IMR-90 (cell line): ENCODE data around the gene MYL10. TPM values are rescaled to one million over a fixed set of nuclear protein-coding genes. Genes with fewer than 3 reads are reported as not detected.

Source experiments
- ATAC-seq: fragments of 200-7000 bp; cut with Tn5 transposase; 2 replicates; pipeline ENCODE4 v1.9.1; 2020; ENCODE audit warnings: low read depth, mild to moderate bottlenecking, moderate library complexity
- BruUV-seq: library from RNA; stranded (reverse); fragments of 400-500 nt; replicated peaks from 2 replicates; lab custom pipeline; 2021; lab: Mats Ljungman, UMichigan
- CTCF ChIA-PET: fragments of 300-600 bp; formaldehyde crosslinking; extraction: SDS; loops from one replicate; lab custom pipeline; 2021; ENCODE audit warnings: antibody characterized with exemption; lab: Yijun Ruan, JAX
- POLR2A ChIA-PET: fragments of 300-600 bp; sonication (Branson Sonifier 250); formaldehyde crosslinking; loops from one replicate; lab custom pipeline; 2022; ENCODE audit warnings: antibody characterized with exemption; ENCODE audit not compliant: unreplicated experiment; lab: Charles Lee
- DNase-seq: peaks from one replicate; pipeline ENCODE4 v3.0.0; 2013
- H2AFZ ChIP-seq: replicated peaks from 2 replicates; pipeline ENCODE3; 2013; ENCODE audit warnings: low read length, mild to moderate bottlenecking; ENCODE audit not compliant: poor library complexity
- H2AK5ac ChIP-seq: 2 replicates; pipeline ENCODE4 v1.6.1; 2013; ENCODE audit warnings: low read depth, low read length, inconsistent platforms
- H2AK9ac ChIP-seq: replicated peaks from 2 replicates; pipeline ENCODE3; 2013; ENCODE audit warnings: mild to moderate bottlenecking, low read depth, low read length, moderate library complexity; ENCODE audit not compliant: poor library complexity
- H2BK120ac ChIP-seq: 2 replicates; pipeline ENCODE4 v1.6.1; 2013; ENCODE audit warnings: low read depth, low read length, inconsistent platforms
- H2BK15ac ChIP-seq: 3 replicates; pipeline ENCODE4 v1.6.1; 2013; ENCODE audit warnings: low read depth, low read length, inconsistent platforms
- H2BK20ac ChIP-seq: 2 replicates; pipeline ENCODE4 v1.6.1; 2013; ENCODE audit warnings: low read depth, mild to moderate bottlenecking, inconsistent platforms, low read length, moderate library complexity
- H2BK5ac ChIP-seq: 2 replicates; pipeline ENCODE4 v1.6.1; 2013; ENCODE audit warnings: mild to moderate bottlenecking, low read depth, low read length, inconsistent platforms; ENCODE audit not compliant: poor library complexity, severe bottlenecking
- H3K14ac ChIP-seq: replicated peaks from 2 replicates; pipeline ENCODE4 v1.6.1; 2013; ENCODE audit warnings: low read depth, low read length, inconsistent platforms
- H3K18ac ChIP-seq: 2 replicates; pipeline ENCODE4 v1.6.1; 2013; ENCODE audit warnings: low read depth, low read length, control low read depth
- H3K23ac ChIP-seq: 2 replicates; pipeline ENCODE4 v1.6.1; 2013; ENCODE audit warnings: low read depth, low read length, inconsistent platforms
- H3K27ac ChIP-seq: 2 replicates; pipeline ENCODE4 v1.5.1; 2013; ENCODE audit warnings: mild to moderate bottlenecking, control low read depth, low read length; ENCODE audit not compliant: insufficient read depth
- H3K27me3 ChIP-seq: 2 replicates; pipeline ENCODE4 v1.6.1; 2013; ENCODE audit warnings: low read length; ENCODE audit not compliant: control insufficient read depth, insufficient read depth
- H3K36me3 ChIP-seq: 2 replicates; pipeline ENCODE4 v1.6.1; 2013; ENCODE audit warnings: low read length, mixed read lengths; ENCODE audit not compliant: control insufficient read depth, insufficient read depth
- H3K4ac ChIP-seq: 2 replicates; pipeline ENCODE4 v1.6.1; 2013; ENCODE audit warnings: low read depth, low read length, inconsistent platforms
- H3K4me1 ChIP-seq: 2 replicates; pipeline ENCODE4 v1.6.1; 2013; ENCODE audit warnings: low read length, mixed read lengths; ENCODE audit not compliant: control insufficient read depth, insufficient read depth
- H3K4me2 ChIP-seq: 2 replicates; pipeline ENCODE4 v1.6.1; 2013; ENCODE audit warnings: low read depth, mild to moderate bottlenecking, control low read depth, low read length, moderate library complexity
- H3K4me3 ChIP-seq: 2 replicates; pipeline ENCODE4 v1.5.1; 2013; ENCODE audit warnings: low read depth, mild to moderate bottlenecking, control low read depth, low read length, moderate library complexity; ENCODE audit not compliant: insufficient read depth
- H3K56ac ChIP-seq: 2 replicates; pipeline ENCODE4 v1.6.1; 2013; ENCODE audit warnings: low read length, inconsistent platforms; ENCODE audit not compliant: insufficient read depth; ENCODE audit errors: extremely low read depth
- H3K79me1 ChIP-seq, 2 experiments: 2 replicates each; pipeline ENCODE4 v1.6.1; 2013; ENCODE audit warnings: low read length in 2 of 2, inconsistent platforms in 1 of 2, low read depth in 1 of 2
- H3K9ac ChIP-seq: 2 replicates; pipeline ENCODE4 v1.6.1; 2013; ENCODE audit warnings: low read depth, low read length, control low read depth
- H3K9me1 ChIP-seq: 2 replicates; pipeline ENCODE4 v1.6.1; 2013; ENCODE audit warnings: low read length, inconsistent platforms; ENCODE audit not compliant: insufficient read depth
- H3K9me3 ChIP-seq: 2 replicates; pipeline ENCODE4 v1.6.1; 2013; ENCODE audit warnings: low read length; ENCODE audit not compliant: control insufficient read depth, insufficient read depth
- H4K20me1 ChIP-seq: 2 replicates; pipeline ENCODE4 v1.6.1; 2013; ENCODE audit warnings: low read length, inconsistent platforms; ENCODE audit not compliant: insufficient read depth
- H4K5ac ChIP-seq: 2 replicates; pipeline ENCODE4 v1.6.1; 2013; ENCODE audit warnings: mild to moderate bottlenecking, low read depth, low read length, control low read depth
- H4K8ac ChIP-seq, 2 experiments: 2 replicates each; pipeline ENCODE4 v1.6.1; 2013; ENCODE audit warnings: low read depth in 2 of 2, low read length in 2 of 2, control low read depth in 1 of 2, inconsistent platforms in 1 of 2
- H4K91ac ChIP-seq: 2 replicates; pipeline ENCODE4 v1.6.1; 2013; ENCODE audit warnings: low read depth, low read length, inconsistent platforms; ENCODE audit not compliant: insufficient read depth
- CEBPB ChIP-seq: IDR thresholded peaks from 2 replicates; pipeline ENCODE4 v1.6.1; 2012; ENCODE audit warnings: low read depth, low read length, improper control_type of control experiment
- CHD1 ChIP-seq: IDR thresholded peaks from 2 replicates; pipeline ENCODE4 v1.6.1; 2012; ENCODE audit warnings: low read depth, low read length, improper control_type of control experiment
- FOS ChIP-seq: fragments of 150-350 bp; IDR thresholded peaks from 2 replicates; pipeline ENCODE4 v1.6.1; 2016; ENCODE audit warnings: low read depth, low read length
- MAZ ChIP-seq: IDR thresholded peaks from 2 replicates; pipeline ENCODE4 v1.6.1; 2012; ENCODE audit warnings: low read depth, mild to moderate bottlenecking, low read length, improper control_type of control experiment, moderate library complexity, borderline replicate concordance
- MXI1 ChIP-seq: IDR thresholded peaks from 2 replicates; pipeline ENCODE4 v1.6.1; 2012; ENCODE audit warnings: low read depth, mild to moderate bottlenecking, low read length, moderate library complexity, borderline replicate concordance
- NFE2L2 ChIP-seq: fragments of 150-350 bp; IDR thresholded peaks from 2 replicates; pipeline ENCODE4 v1.6.1; 2016; ENCODE audit warnings: low read depth, mild to moderate bottlenecking, low read length
- POLR2A ChIP-seq: IDR thresholded peaks from 2 replicates; pipeline ENCODE4 v1.6.1; 2012; ENCODE audit warnings: mild to moderate bottlenecking, low read depth, low read length
- RAD21 ChIP-seq: IDR thresholded peaks from 2 replicates; pipeline ENCODE4 v1.6.1; 2012; ENCODE audit warnings: low read length, improper control_type of control experiment
- RCOR1 ChIP-seq: IDR thresholded peaks from 2 replicates; pipeline ENCODE4 v1.6.1; 2012; ENCODE audit warnings: mild to moderate bottlenecking, low read length, improper control_type of control experiment; ENCODE audit not compliant: insufficient replicate concordance
- RFX5 ChIP-seq: IDR thresholded peaks from 2 replicates; pipeline ENCODE4 v1.8.0; 2012; ENCODE audit warnings: low read depth, mild to moderate bottlenecking, low read length, moderate library complexity
- SMC3 ChIP-seq: fragments of 150-350 bp; IDR thresholded peaks from 2 replicates; pipeline ENCODE4 v1.6.1; 2016; ENCODE audit warnings: low read depth, mild to moderate bottlenecking, antibody characterized with exemption, low read length, moderate library complexity
- WGBS, 2 experiments: methylation state at CpG; one replicate each; pipeline versions ENCODE4 v1.1.5 to v1.1.7; 2013; ENCODE audit warnings: missing lambda C conversion rate in 2 of 2; ENCODE audit not compliant: insufficient read length in 1 of 2; ENCODE audit errors: extremely low coverage in 2 of 2; 5-methylcytosine and 5-hydroxymethylcytosine counted together
- dilution Hi-C: fragments of 300-500 bp; cut with HindIII; formaldehyde crosslinking; loops from one replicate; pipeline ENCODE4 v1.14.3; 2018; ENCODE audit warnings: low sequenced_read_pairs; ENCODE audit not compliant: unreplicated experiment
- in situ Hi-C: fragments of 300-500 bp; cut with MboI; formaldehyde crosslinking; loops from 3 replicates; pipeline ENCODE4 v1.14.3; 2019; ENCODE audit warnings: low sequenced_read_pairs, inconsistent platforms, mixed read lengths
- intact Hi-C: fragments of 100-400 bp; cut with micrococcal nuclease; formaldehyde crosslinking; loops from 2 replicates; pipeline ENCODE4 v1.10.0; 2022
- polyA plus RNA-seq, 3 experiments: library from polyadenylated mRNA; depleted of rRNA; stranded (reverse); fragments of >200 nt; gene quantifications; 2 replicates each; pipeline ENCODE4 v1.2.3, GENCODE V29; 2012; ENCODE audit warnings: low replicate concordance in 1 of 3
- total RNA-seq: library from RNA; depleted of rRNA; stranded (reverse); fragments of >200 nt; gene quantifications from 2 replicates; pipeline ENCODE4 v1.2.3, GENCODE V29; 2012
- TF ChIP-seq, protein P1 (sequence below): fragments of 150-350 bp; IDR thresholded peaks from 2 replicates; pipeline ENCODE4 v1.6.1; 2017; ENCODE audit warnings: mild to moderate bottlenecking, antibody characterized with exemption, low read length, low read depth
- TF ChIP-seq, protein P2 (sequence below): conservative IDR thresholded peaks from 2 replicates; pipeline ENCODE4 v1.5.1; 2012; ENCODE audit warnings: mild to moderate bottlenecking, low read depth, low read length, improper control_type of control experiment
- TF ChIP-seq, protein P3 (sequence below): fragments of 150-350 bp; IDR thresholded peaks from 2 replicates; pipeline ENCODE4 v1.6.1; 2016; ENCODE audit warnings: low read depth, mild to moderate bottlenecking, low read length, moderate library complexity, borderline replicate concordance

MYL10 gene
- total and polyA plus RNA-seq, 2 of the 4 experiments (the other 2 are of a cell fraction) = not detected

DNA sequence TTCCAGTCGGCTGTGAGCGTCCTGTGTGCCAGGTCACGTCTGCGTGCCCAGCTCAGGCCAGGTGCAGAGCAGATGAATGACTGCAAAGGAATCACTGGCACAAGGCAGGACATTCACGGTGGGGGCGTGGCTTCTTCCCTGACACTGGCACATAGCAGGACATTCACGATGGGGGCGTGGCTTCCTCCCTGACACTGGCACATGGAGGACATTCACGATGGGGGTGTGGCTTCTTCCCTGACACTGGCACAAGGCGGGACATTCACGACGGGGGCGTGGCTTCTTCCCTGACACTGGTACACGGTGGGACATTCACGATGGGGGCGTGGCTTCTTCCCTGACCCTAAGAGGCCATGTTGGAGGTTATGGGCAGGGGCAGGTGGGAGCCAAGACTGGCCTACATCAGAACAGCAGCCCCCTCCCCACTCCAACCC, 64.3 kb downstream of the MYL10 start:
- Histone ChIP-seq H3K4ac (no peak overlapping the region), H3K79me1 (no peaks in the 10 kb centered on the region), H3K18ac (no peak overlapping the region), H2AK5ac (no peak overlapping the region), H4K20me1 (no peaks in the 10 kb centered on the region), H2AFZ (no peak overlapping the region), H3K9ac (no peak overlapping the region), H2BK20ac (no peak overlapping the region), H3K14ac (no peak overlapping the region), H4K8ac (no peak overlapping the region), H4K91ac (no peak overlapping the region), H2AK9ac (no peak overlapping the region), H3K9me1 (no peaks in the 10 kb centered on the region), H3K4me2 (no peak overlapping the region), H3K9me3 (peaks cover 2% of the 10 kb centered on the region; the same call in 1 of the 2 replicates), H4K5ac (no peak overlapping the region), H3K27me3 (peaks cover 52% of the 10 kb centered on the region), H3K4me1 (no peaks in the 10 kb centered on the region), H3K23ac (no peak overlapping the region), H3K27ac (no peak overlapping the region), H3K4me3 (no peak overlapping the region), H3K36me3 (no peaks in the 10 kb centered on the region), H2BK5ac (no peak overlapping the region), H2BK120ac (no peak overlapping the region), H2BK15ac (no peak overlapping the region), H3K56ac (no peak overlapping the region)
- TF ChIP-seq RFX5 = no peak
- no peak for TF ChIP-seq POLR2A
- TF ChIP-seq, protein P1, sequence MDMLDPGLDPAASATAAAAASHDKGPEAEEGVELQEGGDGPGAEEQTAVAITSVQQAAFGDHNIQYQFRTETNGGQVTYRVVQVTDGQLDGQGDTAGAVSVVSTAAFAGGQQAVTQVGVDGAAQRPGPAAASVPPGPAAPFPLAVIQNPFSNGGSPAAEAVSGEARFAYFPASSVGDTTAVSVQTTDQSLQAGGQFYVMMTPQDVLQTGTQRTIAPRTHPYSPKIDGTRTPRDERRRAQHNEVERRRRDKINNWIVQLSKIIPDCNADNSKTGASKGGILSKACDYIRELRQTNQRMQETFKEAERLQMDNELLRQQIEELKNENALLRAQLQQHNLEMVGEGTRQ = no peak
- TF ChIP-seq, protein P2, sequence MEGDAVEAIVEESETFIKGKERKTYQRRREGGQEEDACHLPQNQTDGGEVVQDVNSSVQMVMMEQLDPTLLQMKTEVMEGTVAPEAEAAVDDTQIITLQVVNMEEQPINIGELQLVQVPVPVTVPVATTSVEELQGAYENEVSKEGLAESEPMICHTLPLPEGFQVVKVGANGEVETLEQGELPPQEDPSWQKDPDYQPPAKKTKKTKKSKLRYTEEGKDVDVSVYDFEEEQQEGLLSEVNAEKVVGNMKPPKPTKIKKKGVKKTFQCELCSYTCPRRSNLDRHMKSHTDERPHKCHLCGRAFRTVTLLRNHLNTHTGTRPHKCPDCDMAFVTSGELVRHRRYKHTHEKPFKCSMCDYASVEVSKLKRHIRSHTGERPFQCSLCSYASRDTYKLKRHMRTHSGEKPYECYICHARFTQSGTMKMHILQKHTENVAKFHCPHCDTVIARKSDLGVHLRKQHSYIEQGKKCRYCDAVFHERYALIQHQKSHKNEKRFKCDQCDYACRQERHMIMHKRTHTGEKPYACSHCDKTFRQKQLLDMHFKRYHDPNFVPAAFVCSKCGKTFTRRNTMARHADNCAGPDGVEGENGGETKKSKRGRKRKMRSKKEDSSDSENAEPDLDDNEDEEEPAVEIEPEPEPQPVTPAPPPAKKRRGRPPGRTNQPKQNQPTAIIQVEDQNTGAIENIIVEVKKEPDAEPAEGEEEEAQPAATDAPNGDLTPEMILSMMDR = no peak
- TF ChIP-seq NFE2L2 = no peak
- TF ChIP-seq FOS = no peak
- TF ChIP-seq MXI1 = no peak
- TF ChIP-seq CEBPB = no peak
- TF ChIP-seq SMC3 = no peak
- TF ChIP-seq MAZ = no peak
- no peak for TF ChIP-seq RAD21
- no peak for TF ChIP-seq CHD1
- TF ChIP-seq RCOR1 = no peak
- TF ChIP-seq, protein P3, sequence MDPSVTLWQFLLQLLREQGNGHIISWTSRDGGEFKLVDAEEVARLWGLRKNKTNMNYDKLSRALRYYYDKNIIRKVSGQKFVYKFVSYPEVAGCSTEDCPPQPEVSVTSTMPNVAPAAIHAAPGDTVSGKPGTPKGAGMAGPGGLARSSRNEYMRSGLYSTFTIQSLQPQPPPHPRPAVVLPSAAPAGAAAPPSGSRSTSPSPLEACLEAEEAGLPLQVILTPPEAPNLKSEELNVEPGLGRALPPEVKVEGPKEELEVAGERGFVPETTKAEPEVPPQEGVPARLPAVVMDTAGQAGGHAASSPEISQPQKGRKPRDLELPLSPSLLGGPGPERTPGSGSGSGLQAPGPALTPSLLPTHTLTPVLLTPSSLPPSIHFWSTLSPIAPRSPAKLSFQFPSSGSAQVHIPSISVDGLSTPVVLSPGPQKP = no peak
- ATAC-seq (no peak), DNase-seq (no peak)
- in situ Hi-C loops = no loop called here
- ChIA-PET CTCF (no interaction called here), POLR2A (no interaction called here)
- BruUV-seq = no TSS peak
- dilution Hi-C loops = no loop called here
- intact Hi-C loops = no loop called here
- 26% methylated on average over 4 of the region's 16 CpGs; no CpG with 5 or more reads in 1 of the 2 experiments for WGBS, 2 experiments
